ENCODE measurements around the gene RUNX3.

- TF ChIP-seq ZNF768 (tag by site-specific recombination; IDR thresholded peaks at IDR 0.05) (no peak), TRIM28 (IDR thresholded peaks at IDR 0.05; ENCODE audit: borderline replicate concordance, low read length) (no peak), INSM2 (tag by site-specific recombination; IDR thresholded peaks at IDR 0.05) (no peak)
Observed at GRCh38 chr1:24951337-24951736, 21.3 kb upstream of the RUNX3 start.

Measured in HEK293 (cell line).